HuH-7 (cell line): Measurements from ENCODE around the gene MSRB1.
"Not testable (repeated sequence)": the region's sequence is repeated elsewhere in the genome, so short reads cannot be mapped to it uniquely, and the experiment has no call there.

ENCODE experiments used
- DNase-seq: peaks from one replicate; pipeline ENCODE4 v3.0.0; 2011; ENCODE audit warnings: low spot score

MSRB1 gene

DNA sequence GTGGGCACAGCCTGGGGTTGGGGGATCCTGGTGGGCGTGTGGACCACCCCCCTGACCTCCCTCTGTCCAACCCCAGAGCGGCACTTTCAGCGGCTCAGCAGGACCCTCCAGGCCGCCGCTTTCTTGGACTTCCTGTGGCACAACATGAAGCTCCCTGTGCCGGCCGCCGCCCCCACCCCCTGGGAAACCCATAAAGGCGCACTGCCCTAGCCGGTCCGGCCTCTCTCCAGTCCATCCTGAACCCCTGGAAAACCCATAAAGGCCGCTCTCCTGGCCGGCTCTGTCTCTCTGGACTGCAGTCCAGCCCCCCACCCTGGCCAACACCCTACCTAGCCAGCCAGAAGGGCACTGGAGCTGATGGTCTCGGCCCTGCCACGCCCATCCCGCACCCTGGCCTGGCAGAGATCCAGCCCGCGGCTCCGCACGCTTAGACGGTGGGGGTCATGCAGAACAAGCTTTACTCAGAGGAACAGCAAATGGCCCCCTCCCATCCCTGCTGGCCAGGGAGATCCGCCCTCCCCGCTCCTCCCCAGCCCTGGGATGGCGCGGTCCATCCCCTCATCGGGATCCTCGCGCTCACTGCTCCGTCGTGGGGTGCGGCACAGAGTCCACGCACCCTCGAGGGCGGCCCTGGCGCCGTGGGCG lies 35.6 kb upstream of the MSRB1 start:
- DNase-seq: no peak

- DNase-seq: no peak
These were observed 34.9 kb upstream of the MSRB1 start for GRCh38 chr16:1977875-1978268.

- DNase-seq: no peak
These were observed 34.2 kb upstream of the MSRB1 start for GRCh38 chr16:1976951-1977874.

GRCh38 chr16:1976216-1976520 lies 33.2 kb upstream of the MSRB1 start:
- DNase-seq: no peak

DNA sequence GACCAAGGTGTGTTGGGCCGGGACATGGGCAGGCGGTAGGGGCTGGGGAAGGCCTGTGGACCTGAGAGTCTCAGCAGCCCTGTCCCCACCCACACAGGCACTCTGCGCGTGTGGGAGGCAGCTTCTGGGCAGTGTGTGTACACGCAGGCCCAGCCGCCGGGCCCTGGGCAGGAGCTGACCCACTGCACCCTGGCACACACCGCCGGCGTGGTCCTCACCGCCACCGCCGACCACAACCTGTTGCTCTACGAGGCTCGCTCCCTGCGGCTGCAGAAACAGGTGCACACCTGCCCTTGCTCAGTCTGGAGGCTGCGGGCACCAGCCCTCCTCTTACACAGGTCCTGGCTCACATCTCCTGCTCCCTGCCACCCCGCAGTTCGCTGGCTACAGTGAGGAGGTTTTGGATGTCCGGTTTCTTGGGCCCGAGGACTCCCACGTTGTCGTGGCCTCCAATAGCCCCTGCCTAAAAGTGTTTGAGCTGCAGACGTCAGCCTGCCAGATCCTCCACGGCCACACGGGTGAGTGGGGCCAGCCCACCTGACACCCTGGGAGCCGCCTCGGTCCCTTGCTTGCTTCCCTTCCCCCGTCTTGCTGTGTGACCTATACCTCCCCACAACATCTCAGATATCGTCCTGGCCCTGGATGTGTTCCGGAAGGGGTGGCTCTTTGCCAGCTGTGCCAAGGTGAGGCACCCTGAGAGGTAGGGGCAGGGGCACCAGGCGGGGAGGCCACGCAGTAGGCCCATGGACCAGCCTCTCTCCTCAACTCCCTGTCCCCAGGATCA lies 32.6 kb upstream of the MSRB1 start:
- no peak for DNase-seq

- DNase-seq: no peak
These were observed 31.4 kb upstream of the MSRB1 start for GRCh38 chr16:1974157-1975070.

- DNase-seq: no peak
These were observed 30.6 kb upstream of the MSRB1 start for GRCh38 chr16:1973461-1974156.

- no peak for DNase-seq
These were observed 29.5 kb upstream of the MSRB1 start for GRCh38 chr16:1972490-1972877.

GRCh38 chr16:1971796-1972489 lies 28.9 kb upstream of the MSRB1 start, which contains the start of gene TBL3:
Gene TBL3, plus strand, starts transcription at chr16:1972053. Its CDS starts 112 bp downstream, at chr16:1972165.
- DNase-seq: peak; percentile 97

DNA sequence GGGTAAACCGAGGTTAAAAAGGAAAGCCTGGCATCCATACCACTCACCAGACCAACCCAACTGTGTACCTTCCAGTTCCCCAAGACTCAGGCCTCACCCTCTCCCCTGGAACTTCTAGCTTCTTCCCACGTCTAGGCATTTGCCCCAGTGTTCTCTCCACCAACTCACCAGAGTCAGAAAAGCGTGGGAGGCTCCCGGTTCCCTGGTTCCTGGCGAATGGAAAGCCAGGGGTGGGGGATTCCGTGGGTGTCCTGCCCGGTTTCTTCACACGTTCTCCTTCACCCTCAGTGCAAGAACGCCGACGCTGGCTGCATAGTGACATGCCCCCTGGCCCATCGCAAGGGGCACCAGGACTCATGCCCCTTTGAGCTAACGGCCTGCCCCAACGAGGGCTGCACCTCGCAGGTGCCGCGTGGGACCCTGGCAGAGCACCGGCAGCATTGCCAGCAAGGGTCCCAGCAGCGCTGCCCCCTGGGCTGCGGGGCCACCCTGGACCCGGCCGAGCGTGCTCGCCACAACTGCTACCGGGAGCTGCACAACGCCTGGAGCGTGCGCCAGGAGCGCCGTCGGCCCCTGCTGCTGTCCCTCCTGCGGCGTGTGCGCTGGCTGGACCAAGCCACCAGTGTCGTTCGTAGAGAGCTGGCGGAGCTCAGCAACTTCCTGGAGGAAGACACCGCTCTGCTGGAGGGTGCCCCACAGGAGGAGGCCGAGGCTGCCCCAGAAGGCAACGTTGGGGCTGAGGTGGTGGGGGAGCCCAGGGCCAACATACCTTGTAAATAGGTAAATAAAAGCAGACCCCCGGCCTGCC lies 25.4 kb upstream of the MSRB1 start:
- DNase-seq: no peak

GRCh38 chr16:1966460-1966859 lies 23.5 kb upstream of the MSRB1 start, which contains the start of gene RNF151:
Gene RNF151, plus strand, starts transcription at chr16:1966856. Its CDS starts 26 bp downstream, at chr16:1966882.
- no peak for DNase-seq

DNA sequence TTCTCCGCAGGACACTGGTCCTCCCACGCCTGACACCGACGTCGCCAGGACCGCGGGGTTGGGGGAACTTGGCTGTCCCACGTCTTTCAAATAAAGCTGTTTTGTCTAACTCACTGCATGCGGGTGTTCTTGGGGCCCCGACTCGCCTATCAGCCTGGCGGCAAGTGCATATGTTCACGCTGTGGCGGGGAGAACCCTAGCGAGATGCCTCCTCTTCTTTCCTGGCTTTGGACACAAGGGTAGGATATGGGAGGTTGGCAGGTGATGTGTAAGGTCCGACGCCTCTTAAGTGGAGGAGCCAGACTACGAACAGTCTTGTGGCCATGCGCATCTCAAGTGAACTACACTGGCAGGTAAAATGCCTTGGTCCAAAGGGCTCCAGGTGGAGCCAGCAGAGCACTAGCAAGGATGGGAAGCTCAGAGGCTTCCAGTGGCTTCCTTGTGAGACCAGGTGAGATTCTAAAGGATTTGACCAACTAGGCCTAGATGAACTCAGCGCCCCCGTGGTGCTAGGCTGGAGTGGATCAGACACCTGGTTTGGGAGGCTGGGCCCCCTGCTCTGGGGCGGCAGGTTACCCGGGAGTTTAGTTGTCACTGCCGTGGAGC lies 22.5 kb upstream of the MSRB1 start:
- no peak for DNase-seq

DNA sequence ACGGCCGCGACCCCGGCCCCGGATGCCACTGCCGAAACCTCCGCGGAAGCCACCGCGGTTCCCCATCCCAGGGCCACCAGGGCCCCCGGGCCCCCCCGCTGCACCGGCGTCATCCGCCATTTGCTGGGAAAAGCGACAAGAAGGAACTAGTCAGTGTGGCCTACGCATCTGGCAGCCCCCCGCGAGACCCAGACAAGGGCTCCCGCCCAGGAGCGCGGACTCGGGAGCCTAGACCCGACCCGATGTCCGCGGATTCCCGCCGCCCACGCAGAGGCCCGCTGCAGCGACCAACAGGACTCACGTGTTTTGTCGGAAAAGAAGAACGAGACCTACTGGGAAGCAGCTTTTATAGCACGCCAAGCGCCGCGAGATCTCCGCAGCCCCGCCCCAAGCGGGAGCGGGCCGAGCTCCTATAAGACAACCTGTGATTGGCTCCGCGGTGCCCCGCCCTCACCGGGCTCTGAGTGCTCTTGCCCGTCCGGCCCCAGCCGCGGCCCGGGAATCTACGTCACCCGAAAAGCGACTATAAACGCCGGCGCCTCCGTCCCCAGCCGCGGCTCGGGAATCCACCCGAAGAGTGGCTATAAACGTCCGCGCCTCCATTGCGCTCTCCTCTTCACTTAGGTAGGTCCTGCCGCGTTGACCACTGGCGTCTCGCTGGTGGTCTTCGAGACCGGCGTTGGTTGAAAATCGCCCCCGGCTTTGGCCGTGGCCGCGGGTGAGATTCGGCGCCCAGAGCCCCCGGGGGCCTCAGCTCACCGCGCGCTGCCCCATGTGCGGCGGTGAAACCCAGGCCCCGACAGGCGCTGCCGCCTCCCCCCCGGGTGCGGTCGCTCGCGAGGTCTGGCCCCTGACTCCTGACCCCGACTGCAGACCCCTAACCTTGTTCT lies 21.8 kb upstream of the MSRB1 start, which contains the start of gene RPS2:
Gene RPS2, minus strand, starts transcription at position 321 of the 890 bp plus-strand sequence. Its CDS starts 201 bp downstream, at position 120.
- DNase-seq: peak; percentile 99

DNA sequence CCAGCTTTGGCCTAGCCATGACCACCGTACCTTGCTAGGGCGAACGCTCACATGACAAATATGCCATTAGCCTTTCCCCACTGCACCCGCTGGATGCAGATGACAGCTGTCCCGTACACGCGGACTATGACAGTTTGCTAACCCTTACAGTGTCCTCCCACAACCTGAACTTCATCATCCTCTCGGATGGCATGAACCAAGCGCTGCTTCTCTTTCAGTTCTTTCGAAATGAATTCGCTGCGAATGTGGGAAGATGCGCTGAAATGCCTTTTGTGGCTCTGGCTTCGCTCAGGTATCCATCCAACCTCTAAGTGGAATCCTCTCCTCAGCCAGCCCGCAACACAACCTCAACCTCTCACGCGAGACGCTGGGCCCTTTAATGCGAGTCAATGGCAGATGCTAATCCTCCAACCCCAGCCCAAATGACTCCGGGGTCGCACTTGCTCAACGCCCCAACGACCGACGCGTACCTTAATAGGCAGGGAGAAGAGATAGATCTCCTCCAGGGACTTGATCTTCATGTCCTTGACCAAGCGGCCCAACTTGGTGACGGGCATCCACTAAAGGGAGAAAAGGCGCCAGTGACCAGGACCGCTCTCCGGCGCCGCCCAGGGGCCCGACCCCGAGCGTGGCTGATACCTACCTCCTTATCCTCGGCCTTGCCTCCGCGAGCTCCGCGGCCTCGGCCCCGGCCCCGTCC lies 21.0 kb upstream of the MSRB1 start:
- DNase-seq: no peak

DNA sequence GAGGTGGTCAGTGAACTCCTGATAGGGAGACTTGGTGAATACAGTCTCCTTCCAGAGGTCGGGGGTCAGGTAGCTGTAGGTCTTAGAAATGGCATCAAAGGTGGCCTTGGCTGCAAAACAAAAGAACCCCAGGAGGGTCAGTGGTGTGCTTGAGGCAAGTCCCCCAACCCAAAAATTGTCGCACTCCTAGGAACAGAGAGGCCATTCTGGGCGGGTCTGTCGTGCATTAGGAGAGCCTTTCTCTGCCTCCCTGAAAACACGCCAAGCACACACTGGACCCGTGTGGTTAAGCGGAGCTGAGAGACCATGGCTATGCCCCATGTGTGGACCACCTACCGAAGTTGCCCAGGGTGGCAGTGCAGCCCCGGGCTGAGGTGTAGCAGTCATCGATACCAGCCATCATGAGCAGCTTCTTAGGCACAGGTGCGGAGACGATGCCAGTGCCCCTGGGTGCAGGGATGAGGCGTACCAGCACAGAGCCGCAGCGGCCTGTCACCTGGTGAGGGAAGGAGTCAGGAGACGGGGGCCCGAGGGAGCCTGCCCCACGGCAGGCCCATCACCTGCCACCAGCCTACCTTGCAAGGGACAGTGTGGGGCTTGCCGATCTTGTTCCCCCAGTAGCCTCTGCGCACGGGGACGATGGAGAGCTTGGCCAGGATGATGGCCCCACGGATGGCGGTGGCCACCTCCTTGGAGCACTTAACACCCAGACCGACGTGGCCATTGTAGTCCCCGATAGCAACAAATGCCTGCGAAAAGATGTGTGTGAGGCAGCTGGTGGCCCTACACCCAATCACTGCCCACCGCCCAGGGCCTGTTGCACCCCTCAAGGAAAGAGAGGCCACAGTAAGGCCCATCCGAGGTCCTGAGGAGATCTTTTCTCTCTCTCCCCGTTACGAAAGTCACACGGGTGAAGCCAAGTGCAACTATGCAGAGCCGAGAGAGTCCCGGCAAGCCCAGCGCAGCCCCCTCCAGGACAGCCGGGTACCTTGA lies 19.5 kb upstream of the MSRB1 start:
- not testable (repeated sequence) for DNase-seq

DNA sequence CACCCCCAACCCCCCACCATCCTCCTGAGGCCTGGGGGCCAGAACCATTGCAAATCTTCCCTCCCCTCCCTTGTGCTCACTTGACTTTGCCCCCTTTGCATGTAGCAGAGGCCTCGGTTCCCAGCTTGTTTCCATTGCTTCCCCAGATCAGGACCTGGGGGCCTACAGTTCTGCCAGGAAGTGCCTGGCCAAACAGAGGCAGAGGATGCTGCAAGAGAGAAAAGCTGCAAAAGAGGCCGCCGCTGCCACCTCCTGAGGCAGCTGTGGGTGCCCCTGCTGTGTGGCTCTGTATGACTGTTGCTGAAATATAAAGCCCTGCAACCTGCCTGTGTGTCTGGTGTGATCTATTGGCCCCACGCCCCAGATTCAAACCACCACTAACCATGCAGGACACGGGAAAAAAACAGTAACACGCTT lies 18.7 kb upstream of the MSRB1 start:
- no peak for DNase-seq
